Type B pancreatic cell (in vitro differentiated cells): ENCODE results near the gene ST6GAL1. TPM values are rescaled to one million over a fixed set of nuclear protein-coding genes. Genes with fewer than 3 reads are reported as not detected.

Experiments used
- DNase-seq: peaks from one replicate; pipeline ENCODE4 v3.0.0; 2021; ENCODE audit warnings: mixed read lengths; ENCODE audit not compliant: unreplicated experiment; ENCODE audit errors: extremely low spot score
- H3K27ac Mint-ChIP-seq: 2 replicates; pipeline ENCODE4 v1.8.0; 2021; ENCODE audit warnings: mild to moderate bottlenecking, mixed read lengths
- H3K27me3 Mint-ChIP-seq: 2 replicates; pipeline ENCODE4 v1.8.0; 2021; ENCODE audit warnings: mixed read lengths
- H3K36me3 Mint-ChIP-seq: 2 replicates; pipeline ENCODE4 v1.8.0; 2021; ENCODE audit warnings: mixed read lengths
- H3K4me1 Mint-ChIP-seq: one replicate; pipeline ENCODE4 v1.8.0; 2021; ENCODE audit warnings: mixed read lengths; ENCODE audit not compliant: unreplicated experiment
- H3K4me3 Mint-ChIP-seq: 2 replicates; pipeline ENCODE4 v1.8.0; 2021; ENCODE audit warnings: mild to moderate bottlenecking, mixed read lengths
- H3K9me3 Mint-ChIP-seq: 2 replicates; pipeline ENCODE4 v1.8.0; 2021; ENCODE audit warnings: mixed read lengths
- total RNA-seq: library from RNA; stranded (reverse); gene quantifications from 2 replicates; pipeline ENCODE4 v1.2.1, GENCODE V29; 2021; ENCODE audit warnings: low replicate concordance
- TF ChIP-seq, protein P1 (sequence below): fragments of 200-600 bp; sonication (generic); conservative IDR thresholded peaks from 2 replicates; pipeline ENCODE4 v1.5.0; 2021; ENCODE audit warnings: antibody characterized with exemption, mild to moderate bottlenecking

ST6GAL1 gene
- total RNA-seq, 1 donor from 2014 or later: 51.8 TPM

DNA sequence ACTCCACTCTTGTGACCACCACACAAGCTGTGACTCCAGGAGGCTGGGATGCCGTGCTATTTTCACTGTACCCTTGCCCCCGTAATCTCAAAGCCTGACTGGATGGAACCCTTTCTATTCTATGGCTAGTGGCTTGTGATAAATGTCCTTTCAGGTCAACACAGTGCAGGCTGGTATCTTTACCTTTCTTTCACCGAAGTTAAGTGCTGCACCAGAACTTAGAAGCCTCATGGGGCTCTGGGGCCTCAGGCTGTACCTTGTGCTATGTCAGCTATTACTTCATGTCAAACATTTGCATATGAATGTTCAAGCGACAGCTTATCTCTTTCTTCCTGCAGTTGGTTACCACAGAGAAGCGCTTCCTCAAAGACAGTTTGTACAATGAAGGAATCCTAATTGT, 142.2 kb downstream of the ST6GAL1 start:
- no peak overlapping the region for H3K27ac Mint-ChIP-seq

DNA sequence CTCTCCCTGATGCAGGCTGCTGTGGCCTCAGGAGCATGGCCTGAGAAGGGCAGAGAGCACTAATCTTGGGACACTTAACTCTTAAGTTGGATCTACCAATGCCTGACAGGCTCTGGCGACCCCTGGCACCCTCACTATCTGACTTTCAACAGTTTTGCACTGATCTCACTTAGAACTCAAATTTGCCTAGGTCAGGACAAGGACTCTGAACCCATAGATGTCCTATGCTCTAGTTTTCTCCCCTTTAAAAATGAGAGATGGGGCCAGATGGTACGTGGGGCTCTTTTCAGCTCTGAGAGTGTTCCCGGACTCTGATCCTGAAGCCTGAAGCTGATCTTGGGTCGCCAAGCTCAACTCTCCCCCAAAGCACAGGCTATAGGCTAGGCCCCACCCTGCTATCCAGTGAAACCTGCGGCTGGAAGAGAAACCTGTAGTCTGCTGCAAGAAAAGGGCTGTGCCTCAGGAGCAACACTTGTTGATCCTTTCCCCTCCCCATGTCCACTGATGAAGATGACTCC, 143.3 kb downstream of the ST6GAL1 start:
- H3K9me3 Mint-ChIP-seq: peaks cover 4% of the 10 kb centered on the region
- H3K4me1 Mint-ChIP-seq: no peaks in the 10 kb centered on the region
- no peak overlapping the region for H3K27ac Mint-ChIP-seq
- no peak for DNase-seq
- H3K36me3 Mint-ChIP-seq: peaks cover 24% of the 10 kb centered on the region
- no peak overlapping the region for H3K4me3 Mint-ChIP-seq
- H3K27me3 Mint-ChIP-seq: no peaks in the 10 kb centered on the region
- TF ChIP-seq, protein P1, sequence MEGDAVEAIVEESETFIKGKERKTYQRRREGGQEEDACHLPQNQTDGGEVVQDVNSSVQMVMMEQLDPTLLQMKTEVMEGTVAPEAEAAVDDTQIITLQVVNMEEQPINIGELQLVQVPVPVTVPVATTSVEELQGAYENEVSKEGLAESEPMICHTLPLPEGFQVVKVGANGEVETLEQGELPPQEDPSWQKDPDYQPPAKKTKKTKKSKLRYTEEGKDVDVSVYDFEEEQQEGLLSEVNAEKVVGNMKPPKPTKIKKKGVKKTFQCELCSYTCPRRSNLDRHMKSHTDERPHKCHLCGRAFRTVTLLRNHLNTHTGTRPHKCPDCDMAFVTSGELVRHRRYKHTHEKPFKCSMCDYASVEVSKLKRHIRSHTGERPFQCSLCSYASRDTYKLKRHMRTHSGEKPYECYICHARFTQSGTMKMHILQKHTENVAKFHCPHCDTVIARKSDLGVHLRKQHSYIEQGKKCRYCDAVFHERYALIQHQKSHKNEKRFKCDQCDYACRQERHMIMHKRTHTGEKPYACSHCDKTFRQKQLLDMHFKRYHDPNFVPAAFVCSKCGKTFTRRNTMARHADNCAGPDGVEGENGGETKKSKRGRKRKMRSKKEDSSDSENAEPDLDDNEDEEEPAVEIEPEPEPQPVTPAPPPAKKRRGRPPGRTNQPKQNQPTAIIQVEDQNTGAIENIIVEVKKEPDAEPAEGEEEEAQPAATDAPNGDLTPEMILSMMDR: no peak

More for the DNA sequence above, 142.2 kb downstream of the ST6GAL1 start:
- TF ChIP-seq, protein P1: no peak
- Mint-ChIP-seq H3K27me3 (no peaks in the 10 kb centered on the region), H3K36me3 (peaks cover 28% of the 10 kb centered on the region), H3K4me1 (no peaks in the 10 kb centered on the region), H3K4me3 (no peak overlapping the region), H3K9me3 (peaks cover 4% of the 10 kb centered on the region)
- DNase-seq: no peak

DNA sequence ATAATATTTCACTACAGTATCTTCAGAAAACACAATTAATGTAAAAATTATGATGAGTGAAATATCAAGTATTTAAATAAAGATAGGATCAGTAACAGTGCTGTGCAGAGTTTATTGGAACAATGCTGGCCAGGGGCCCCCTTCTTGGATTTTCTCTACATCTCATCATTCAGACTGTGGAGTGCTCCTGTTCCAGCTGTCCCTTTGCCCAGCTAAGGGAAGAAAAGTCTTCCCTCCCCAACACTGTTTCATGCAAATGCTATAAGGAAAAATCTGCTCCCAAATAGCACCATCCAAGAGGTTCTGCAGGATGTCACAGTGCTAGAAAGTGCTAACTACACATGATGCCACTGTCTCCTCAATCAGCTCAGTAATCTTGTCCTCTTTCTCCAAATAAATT, 144.5 kb downstream of the ST6GAL1 start:
- H3K4me1 Mint-ChIP-seq: no peaks in the 10 kb centered on the region
- H3K4me3 Mint-ChIP-seq: no peak overlapping the region
- H3K27ac Mint-ChIP-seq: no peak overlapping the region
- peaks cover 1% of the 10 kb centered on the region for H3K9me3 Mint-ChIP-seq
- DNase-seq: no peak
- peaks cover 16% of the 10 kb centered on the region for H3K36me3 Mint-ChIP-seq
- TF ChIP-seq, protein P1: no peak
- H3K27me3 Mint-ChIP-seq: no peaks in the 10 kb centered on the region

DNA sequence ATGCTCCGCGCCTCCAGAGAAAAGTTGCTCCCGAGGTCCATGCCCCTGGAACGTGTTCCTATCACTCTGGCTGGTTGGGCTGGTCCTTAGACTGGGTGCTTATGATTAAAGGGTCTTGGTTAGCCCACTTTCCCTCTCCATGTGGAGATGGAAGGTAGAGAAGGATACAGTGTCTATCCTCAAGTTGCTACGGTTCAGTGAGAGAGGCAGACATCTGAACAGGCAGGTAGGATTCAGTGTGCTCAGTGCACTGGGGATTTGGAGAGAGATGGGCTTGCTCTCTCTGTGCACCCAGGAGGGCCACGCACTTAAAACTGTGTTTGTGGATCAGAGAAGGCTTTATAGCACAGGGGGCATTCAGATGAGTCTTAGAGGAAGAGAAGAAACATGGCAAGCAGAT, 146.0 kb downstream of the ST6GAL1 start:
- TF ChIP-seq, protein P1: no peak
- Mint-ChIP-seq H3K27ac (no peak overlapping the region), H3K27me3 (no peaks in the 10 kb centered on the region), H3K9me3 (no peaks in the 10 kb centered on the region), H3K4me1 (no peaks in the 10 kb centered on the region), H3K36me3 (peaks cover 8% of the 10 kb centered on the region), H3K4me3 (no peak overlapping the region)
- DNase-seq: no peak

DNA sequence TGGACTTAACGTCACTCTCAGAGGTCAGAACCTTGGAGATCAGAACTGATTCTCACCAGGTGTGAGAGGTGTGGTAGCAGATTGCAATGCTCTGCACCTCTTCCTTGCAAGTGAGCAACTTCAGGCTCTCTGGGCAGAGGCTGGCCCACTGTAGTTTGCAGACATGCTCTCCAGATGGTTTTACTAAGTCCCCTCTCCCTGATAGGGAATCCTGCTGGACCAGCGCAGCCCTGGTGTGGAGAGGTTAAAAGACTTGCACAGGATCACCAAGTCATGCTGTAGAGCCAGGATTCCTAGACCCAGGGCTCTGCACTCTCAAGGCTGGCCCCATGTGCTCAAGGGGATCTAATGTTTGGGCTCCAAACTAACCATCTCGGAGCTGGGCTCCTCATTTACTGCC, 146.8 kb downstream of the ST6GAL1 start:
- no peaks in the 10 kb centered on the region for H3K9me3 Mint-ChIP-seq
- no peak overlapping the region for H3K4me3 Mint-ChIP-seq
- no peak for DNase-seq
- H3K27me3 Mint-ChIP-seq: no peaks in the 10 kb centered on the region
- H3K27ac Mint-ChIP-seq: no peak overlapping the region
- H3K4me1 Mint-ChIP-seq: no peaks in the 10 kb centered on the region
- peaks cover 8% of the 10 kb centered on the region for H3K36me3 Mint-ChIP-seq
- TF ChIP-seq, protein P1: no peak

DNA sequence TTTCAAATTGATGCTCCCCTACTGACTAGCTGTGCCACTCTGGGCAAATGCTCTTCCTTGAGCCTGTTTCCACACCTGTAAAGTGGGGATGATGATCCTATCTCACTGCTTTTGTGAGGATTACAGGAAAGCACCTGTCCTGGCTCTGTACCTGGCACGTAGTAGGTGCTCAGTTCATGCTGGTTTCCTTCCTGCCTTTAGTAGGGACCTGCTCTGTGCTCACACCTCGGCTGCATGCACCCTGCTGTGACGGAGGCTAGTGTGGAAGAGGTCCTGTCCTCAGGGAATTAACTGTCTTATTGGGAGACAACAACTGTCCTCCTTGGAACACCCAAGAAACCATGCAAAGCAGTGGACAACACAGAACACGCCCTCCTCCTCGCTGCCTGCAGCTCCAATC, 147.2 kb downstream of the ST6GAL1 start:
- no peaks in the 10 kb centered on the region for H3K4me1 Mint-ChIP-seq
- no peak overlapping the region for H3K27ac Mint-ChIP-seq
- no peak overlapping the region for H3K4me3 Mint-ChIP-seq
- no peak for DNase-seq
- H3K36me3 Mint-ChIP-seq: peaks cover 8% of the 10 kb centered on the region
- no peaks in the 10 kb centered on the region for H3K9me3 Mint-ChIP-seq
- H3K27me3 Mint-ChIP-seq: no peaks in the 10 kb centered on the region
- TF ChIP-seq, protein P1: no peak
